ENCODE results near the gene CCDC92. TPM values are rescaled to one million over a fixed set of nuclear protein-coding genes. Genes with fewer than 3 reads are reported as not detected.
"Not testable (repeated sequence)": the region's sequence is repeated elsewhere in the genome, so short reads cannot be mapped to it uniquely, and the experiment has no call there.

CCDC92 gene
- total RNA-seq, 1 donor from 2014 or later = 74.7 TPM

- Mint-ChIP-seq H3K9me3 (ENCODE audit: low read depth) (no peaks in the 10 kb centered on the region), H3K4me3 (ENCODE audit: unreplicated experiment) (no peak overlapping the region), H3K4me1 (ENCODE audit: low read depth) (no peaks in the 10 kb centered on the region), H3K27ac (ENCODE audit: unreplicated experiment) (no peak overlapping the region), H3K36me3 (ENCODE audit: low read depth) (no peaks in the 10 kb centered on the region), H3K27me3 (ENCODE audit: low read depth) (peaks cover 8% of the 10 kb centered on the region)
- TF ChIP-seq CTCF (IDR thresholded peaks at IDR 0.05) = no peak
- DNase-seq (ENCODE audit: low spot score) = no peak
Observed at GRCh38 chr12:123916729-123917128, 55.9 kb downstream of the CCDC92 start.

GRCh38 chr12:123914726-123915333 is 57.8 kb downstream of the CCDC92 start:
- Mint-ChIP-seq H3K36me3 (ENCODE audit: low read depth) (no peaks in the 10 kb centered on the region), H3K4me1 (ENCODE audit: low read depth) (no peaks in the 10 kb centered on the region), H3K27me3 (ENCODE audit: low read depth) (peaks cover 8% of the 10 kb centered on the region), H3K4me3 (ENCODE audit: unreplicated experiment) (no peak overlapping the region), H3K9me3 (ENCODE audit: low read depth) (no peaks in the 10 kb centered on the region), H3K27ac (ENCODE audit: unreplicated experiment) (no peak overlapping the region)
- TF ChIP-seq CTCF (IDR thresholded peaks at IDR 0.05) = no peak
- no peak for DNase-seq (ENCODE audit: low spot score)

- no peaks in the 10 kb centered on the region for H3K9me3 Mint-ChIP-seq (ENCODE audit: low read depth)
- H3K4me1 Mint-ChIP-seq (ENCODE audit: low read depth) = peaks cover 5% of the 10 kb centered on the region
- no peak overlapping the region for H3K4me3 Mint-ChIP-seq (ENCODE audit: unreplicated experiment)
- no peak overlapping the region for H3K27ac Mint-ChIP-seq (ENCODE audit: unreplicated experiment)
- no peaks in the 10 kb centered on the region for H3K36me3 Mint-ChIP-seq (ENCODE audit: low read depth)
- TF ChIP-seq CTCF (IDR thresholded peaks at IDR 0.05) = no peak
- peak; percentile 37 for DNase-seq (ENCODE audit: low spot score)
- H3K27me3 Mint-ChIP-seq (ENCODE audit: low read depth) = peaks cover 8% of the 10 kb centered on the region
Observed at GRCh38 chr12:123912415-123913380, 59.9 kb downstream of the CCDC92 start.

- H3K4me1 Mint-ChIP-seq (ENCODE audit: low read depth); DNase-seq (ENCODE audit: low spot score); H3K27me3 Mint-ChIP-seq (ENCODE audit: low read depth); H3K4me3 Mint-ChIP-seq (ENCODE audit: unreplicated experiment); H3K27ac Mint-ChIP-seq (ENCODE audit: unreplicated experiment); H3K9me3 Mint-ChIP-seq (ENCODE audit: low read depth); H3K36me3 Mint-ChIP-seq (ENCODE audit: low read depth): not testable (repeated sequence)
Observed at GRCh38 chr12:123911672-123912409, 60.8 kb downstream of the CCDC92 start.

GRCh38 chr12:123910761-123911193 is 61.9 kb downstream of the CCDC92 start:
- no peak for TF ChIP-seq CTCF (IDR thresholded peaks at IDR 0.05)
- H3K4me1 Mint-ChIP-seq (ENCODE audit: low read depth) = peaks cover 5% of the 10 kb centered on the region
- H3K27me3 Mint-ChIP-seq (ENCODE audit: low read depth) = peaks cover 5% of the 10 kb centered on the region
- no peak overlapping the region for H3K4me3 Mint-ChIP-seq (ENCODE audit: unreplicated experiment)
- peak; percentile 10 for DNase-seq (ENCODE audit: low spot score)
- H3K9me3 Mint-ChIP-seq (ENCODE audit: low read depth) = no peaks in the 10 kb centered on the region
- no peaks in the 10 kb centered on the region for H3K36me3 Mint-ChIP-seq (ENCODE audit: low read depth)
- H3K27ac Mint-ChIP-seq (ENCODE audit: unreplicated experiment) = no peak overlapping the region
